HepG2 (cell line): ENCODE data around the gene SLA2. TPM values are rescaled to one million over a fixed set of nuclear protein-coding genes. Genes with fewer than 3 reads are reported as not detected.

ENCODE experiments used
- AKAP8 ChIP-seq: sonication (generic); formaldehyde crosslinking; IDR thresholded peaks from 2 replicates; pipeline ENCODE4 v1.5.1; 2020; ENCODE audit warnings: mild to moderate bottlenecking, missing genetic modification reagents
- ARHGAP35 ChIP-seq: sonication (generic); formaldehyde crosslinking; IDR thresholded peaks from 2 replicates; pipeline ENCODE4 v1.9.0; 2022; ENCODE audit warnings: mild to moderate bottlenecking, inconsistent platforms, moderate library complexity, missing genetic modification reagents, borderline replicate concordance
- GPN1 ChIP-seq: sonication (generic); formaldehyde crosslinking; IDR thresholded peaks from 2 replicates; pipeline ENCODE4 v1.5.1; 2020; ENCODE audit warnings: missing genetic modification reagents, borderline replicate concordance
- MAF1 ChIP-seq: sonication (generic); formaldehyde crosslinking; IDR thresholded peaks from 2 replicates; pipeline ENCODE4 v1.5.0; 2020; ENCODE audit warnings: missing genetic modification reagents, borderline replicate concordance
- SMYD3 ChIP-seq: sonication (generic); formaldehyde crosslinking; IDR thresholded peaks from 2 replicates; pipeline ENCODE4 v1.8.1; 2023; ENCODE audit warnings: mild to moderate bottlenecking, missing genetic modification reagents
- YEATS2 ChIP-seq: sonication (generic); formaldehyde crosslinking; IDR thresholded peaks from 2 replicates; pipeline ENCODE4 v1.4.0; 2020; ENCODE audit warnings: missing genetic modification reagents, borderline replicate concordance
- ZBTB3 ChIP-seq: sonication (generic); formaldehyde crosslinking; IDR thresholded peaks from 2 replicates; pipeline ENCODE4 v1.4.0; 2020; ENCODE audit warnings: low read depth, mild to moderate bottlenecking, moderate library complexity, missing genetic modification reagents, borderline replicate concordance
- ZBTB7B ChIP-seq: sonication (generic); formaldehyde crosslinking; IDR thresholded peaks from 2 replicates; pipeline ENCODE4 v1.4.0; 2020; ENCODE audit warnings: missing genetic modification reagents
- ZNF121 ChIP-seq: sonication (generic); formaldehyde crosslinking; IDR thresholded peaks from 2 replicates; pipeline ENCODE4 v1.5.0; 2020; ENCODE audit warnings: mild to moderate bottlenecking, missing genetic modification reagents
- ZNF619 ChIP-seq: sonication (generic); formaldehyde crosslinking; IDR thresholded peaks from 2 replicates; pipeline ENCODE4 v1.4.0; 2020; ENCODE audit warnings: mild to moderate bottlenecking, missing genetic modification reagents
- ZNF678 ChIP-seq: sonication (generic); formaldehyde crosslinking; IDR thresholded peaks from 2 replicates; pipeline ENCODE4 v1.4.0; 2020; ENCODE audit warnings: mild to moderate bottlenecking, missing genetic modification reagents
- ZNF720 ChIP-seq: sonication (generic); formaldehyde crosslinking; IDR thresholded peaks from 2 replicates; pipeline ENCODE4 v1.4.0; 2020; ENCODE audit warnings: missing genetic modification reagents
- polyA plus RNA-seq, 8 experiments: library from polyadenylated mRNA; depleted of rRNA in 3 of 8; stranded (reverse) in 7 of 8; unstranded in 1 of 8; fragments of >200 nt; fragmentation: Illumina TruSeq in 4 of 8; extraction: Trizol in 4 of 8; gene quantifications; 2 replicates each; pipeline versions ENCODE4 v1.2.1 to v1.2.3, GENCODE V29; 2011 to 2016; ENCODE audit warnings: low read depth in 4 of 8, missing spikeins in 1 of 8, mixed read lengths in 1 of 8; ENCODE audit not compliant: insufficient read depth in 1 of 8
- total RNA-seq, 5 experiments: library from RNA; depleted of rRNA; stranded (reverse); fragments of >200 nt; fragmentation: Illumina TruSeq; extraction: Trizol; gene quantifications; 2 replicates each; pipeline ENCODE4 v1.2.3, GENCODE V29; 2016; ENCODE audit warnings: low read depth in 1 of 5
- TF ChIP-seq, protein P1 (sequence below): IDR thresholded peaks from 2 replicates; pipeline ENCODE4 v1.6.1; 2016; ENCODE audit warnings: low read depth, missing genetic modification reagents, missing compliant biosample characterization
- TF ChIP-seq, protein P2 (sequence below): sonication (generic); formaldehyde crosslinking; IDR thresholded peaks from 2 replicates; pipeline ENCODE4 v1.4.0; 2020; ENCODE audit warnings: missing genetic modification reagents
- TF ChIP-seq, protein P3 (sequence below): IDR thresholded peaks from 2 replicates; pipeline ENCODE4 v1.6.1; 2016; ENCODE audit warnings: missing compliant biosample characterization, missing genetic modification reagents, borderline replicate concordance
- TF ChIP-seq, protein P4 (sequence below): sonication (generic); formaldehyde crosslinking; IDR thresholded peaks from 2 replicates; pipeline ENCODE4 v1.4.0; 2020; ENCODE audit warnings: missing genetic modification reagents
- TF ChIP-seq, protein P5 (sequence below): sonication (generic); formaldehyde crosslinking; IDR thresholded peaks from 2 replicates; pipeline ENCODE4 v1.4.0; 2020; ENCODE audit warnings: missing genetic modification reagents, mild to moderate bottlenecking, borderline replicate concordance

SLA2 gene
- total and polyA plus RNA-seq, 2 of the 13 experiments (the other 11 are each of a cell fraction or from before 2014, with no cell fraction given), result 1.6 to 3.6 TPM

DNA sequence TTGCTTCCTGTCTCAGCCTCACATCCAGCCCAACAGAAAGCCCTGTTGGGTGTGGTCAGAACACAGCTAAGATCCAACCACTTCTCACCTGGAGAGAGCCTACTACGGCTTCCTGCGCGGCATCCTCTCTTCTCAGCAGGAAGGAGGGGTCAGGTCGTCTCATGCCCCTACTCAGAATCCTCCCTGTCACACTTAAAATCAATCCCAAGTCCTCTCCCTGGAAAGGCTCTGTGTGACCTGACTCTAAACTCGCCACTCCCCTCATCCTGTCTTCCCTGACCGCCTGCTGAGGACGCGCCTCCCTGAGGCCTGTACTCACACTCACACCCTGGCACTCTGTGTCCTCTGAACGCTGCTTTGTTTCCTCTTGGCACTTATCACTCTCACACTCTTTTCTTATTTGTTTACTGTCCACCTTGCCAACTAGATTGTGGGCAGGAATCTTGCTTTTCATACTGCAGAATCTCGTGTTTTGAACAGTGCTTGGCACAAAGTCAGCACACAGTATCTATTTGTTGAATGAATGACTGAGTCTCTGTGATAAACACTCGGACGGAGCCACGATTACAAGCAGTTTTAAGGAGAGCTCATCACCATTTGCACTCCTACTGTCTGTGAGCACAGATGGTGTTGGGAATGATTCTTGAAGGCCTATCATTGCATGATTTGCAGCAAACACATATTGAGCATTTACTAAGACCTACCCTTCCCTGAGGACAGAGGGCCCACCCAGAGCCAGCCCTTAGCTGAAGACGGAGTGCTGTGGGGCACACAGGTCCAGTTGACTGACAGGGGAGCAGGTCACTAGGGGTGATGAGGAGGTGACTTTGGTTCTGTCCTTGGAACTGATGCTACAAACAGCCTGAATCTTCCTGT, 21.7 kb downstream of the SLA2 start (continued):
- TF ChIP-seq, protein P1, sequence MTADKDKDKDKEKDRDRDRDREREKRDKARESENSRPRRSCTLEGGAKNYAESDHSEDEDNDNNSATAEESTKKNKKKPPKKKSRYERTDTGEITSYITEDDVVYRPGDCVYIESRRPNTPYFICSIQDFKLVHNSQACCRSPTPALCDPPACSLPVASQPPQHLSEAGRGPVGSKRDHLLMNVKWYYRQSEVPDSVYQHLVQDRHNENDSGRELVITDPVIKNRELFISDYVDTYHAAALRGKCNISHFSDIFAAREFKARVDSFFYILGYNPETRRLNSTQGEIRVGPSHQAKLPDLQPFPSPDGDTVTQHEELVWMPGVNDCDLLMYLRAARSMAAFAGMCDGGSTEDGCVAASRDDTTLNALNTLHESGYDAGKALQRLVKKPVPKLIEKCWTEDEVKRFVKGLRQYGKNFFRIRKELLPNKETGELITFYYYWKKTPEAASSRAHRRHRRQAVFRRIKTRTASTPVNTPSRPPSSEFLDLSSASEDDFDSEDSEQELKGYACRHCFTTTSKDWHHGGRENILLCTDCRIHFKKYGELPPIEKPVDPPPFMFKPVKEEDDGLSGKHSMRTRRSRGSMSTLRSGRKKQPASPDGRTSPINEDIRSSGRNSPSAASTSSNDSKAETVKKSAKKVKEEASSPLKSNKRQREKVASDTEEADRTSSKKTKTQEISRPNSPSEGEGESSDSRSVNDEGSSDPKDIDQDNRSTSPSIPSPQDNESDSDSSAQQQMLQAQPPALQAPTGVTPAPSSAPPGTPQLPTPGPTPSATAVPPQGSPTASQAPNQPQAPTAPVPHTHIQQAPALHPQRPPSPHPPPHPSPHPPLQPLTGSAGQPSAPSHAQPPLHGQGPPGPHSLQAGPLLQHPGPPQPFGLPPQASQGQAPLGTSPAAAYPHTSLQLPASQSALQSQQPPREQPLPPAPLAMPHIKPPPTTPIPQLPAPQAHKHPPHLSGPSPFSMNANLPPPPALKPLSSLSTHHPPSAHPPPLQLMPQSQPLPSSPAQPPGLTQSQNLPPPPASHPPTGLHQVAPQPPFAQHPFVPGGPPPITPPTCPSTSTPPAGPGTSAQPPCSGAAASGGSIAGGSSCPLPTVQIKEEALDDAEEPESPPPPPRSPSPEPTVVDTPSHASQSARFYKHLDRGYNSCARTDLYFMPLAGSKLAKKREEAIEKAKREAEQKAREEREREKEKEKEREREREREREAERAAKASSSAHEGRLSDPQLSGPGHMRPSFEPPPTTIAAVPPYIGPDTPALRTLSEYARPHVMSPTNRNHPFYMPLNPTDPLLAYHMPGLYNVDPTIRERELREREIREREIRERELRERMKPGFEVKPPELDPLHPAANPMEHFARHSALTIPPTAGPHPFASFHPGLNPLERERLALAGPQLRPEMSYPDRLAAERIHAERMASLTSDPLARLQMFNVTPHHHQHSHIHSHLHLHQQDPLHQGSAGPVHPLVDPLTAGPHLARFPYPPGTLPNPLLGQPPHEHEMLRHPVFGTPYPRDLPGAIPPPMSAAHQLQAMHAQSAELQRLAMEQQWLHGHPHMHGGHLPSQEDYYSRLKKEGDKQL, result no peak
- TF ChIP-seq ZBTB3 (CRISPR knock-in tag) (no peak), ZNF678 (no peak), YEATS2 (CRISPR knock-in tag) (no peak), MAF1 (CRISPR knock-in tag) (no peak), ZNF720 (CRISPR knock-in tag) (no peak), ZNF619 (CRISPR knock-in tag) (0 out of 2 replicates have a peak, but pooled peaks have one; percentile 33), ARHGAP35 (CRISPR knock-in tag) (no peak), GPN1 (CRISPR knock-in tag) (no peak), ZBTB7B (CRISPR knock-in tag) (no peak), AKAP8 (CRISPR knock-in tag) (no peak), ZNF121 (CRISPR knock-in tag) (no peak), SMYD3 (CRISPR knock-in tag) (no peak)
- TF ChIP-seq, protein P2, sequence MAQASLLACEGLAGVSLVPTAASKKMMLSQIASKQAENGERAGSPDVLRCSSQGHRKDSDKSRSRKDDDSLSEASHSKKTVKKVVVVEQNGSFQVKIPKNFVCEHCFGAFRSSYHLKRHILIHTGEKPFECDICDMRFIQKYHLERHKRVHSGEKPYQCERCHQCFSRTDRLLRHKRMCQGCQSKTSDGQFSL, result no peak
- TF ChIP-seq, protein P3, sequence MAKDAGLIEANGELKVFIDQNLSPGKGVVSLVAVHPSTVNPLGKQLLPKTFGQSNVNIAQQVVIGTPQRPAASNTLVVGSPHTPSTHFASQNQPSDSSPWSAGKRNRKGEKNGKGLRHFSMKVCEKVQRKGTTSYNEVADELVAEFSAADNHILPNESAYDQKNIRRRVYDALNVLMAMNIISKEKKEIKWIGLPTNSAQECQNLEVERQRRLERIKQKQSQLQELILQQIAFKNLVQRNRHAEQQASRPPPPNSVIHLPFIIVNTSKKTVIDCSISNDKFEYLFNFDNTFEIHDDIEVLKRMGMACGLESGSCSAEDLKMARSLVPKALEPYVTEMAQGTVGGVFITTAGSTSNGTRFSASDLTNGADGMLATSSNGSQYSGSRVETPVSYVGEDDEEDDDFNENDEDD (CRISPR knock-in tag), result 0 out of 2 replicates have a peak, but pooled peaks have one; percentile 20
- TF ChIP-seq, protein P4, sequence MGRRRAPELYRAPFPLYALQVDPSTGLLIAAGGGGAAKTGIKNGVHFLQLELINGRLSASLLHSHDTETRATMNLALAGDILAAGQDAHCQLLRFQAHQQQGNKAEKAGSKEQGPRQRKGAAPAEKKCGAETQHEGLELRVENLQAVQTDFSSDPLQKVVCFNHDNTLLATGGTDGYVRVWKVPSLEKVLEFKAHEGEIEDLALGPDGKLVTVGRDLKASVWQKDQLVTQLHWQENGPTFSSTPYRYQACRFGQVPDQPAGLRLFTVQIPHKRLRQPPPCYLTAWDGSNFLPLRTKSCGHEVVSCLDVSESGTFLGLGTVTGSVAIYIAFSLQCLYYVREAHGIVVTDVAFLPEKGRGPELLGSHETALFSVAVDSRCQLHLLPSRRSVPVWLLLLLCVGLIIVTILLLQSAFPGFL (CRISPR knock-in tag), result no peak
- TF ChIP-seq, protein P5, sequence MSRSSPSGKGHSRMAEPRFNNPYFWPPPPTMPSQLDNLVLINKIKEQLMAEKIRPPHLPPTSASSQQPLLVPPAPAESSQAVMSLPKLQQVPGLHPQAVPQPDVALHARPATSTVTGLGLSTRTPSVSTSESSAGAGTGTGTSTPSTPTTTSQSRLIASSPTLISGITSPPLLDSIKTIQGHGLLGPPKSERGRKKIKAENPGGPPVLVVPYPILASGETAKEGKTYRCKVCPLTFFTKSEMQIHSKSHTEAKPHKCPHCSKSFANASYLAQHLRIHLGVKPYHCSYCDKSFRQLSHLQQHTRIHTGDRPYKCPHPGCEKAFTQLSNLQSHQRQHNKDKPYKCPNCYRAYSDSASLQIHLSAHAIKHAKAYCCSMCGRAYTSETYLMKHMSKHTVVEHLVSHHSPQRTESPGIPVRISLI, result no peak
